ENCODE data around the gene HDGFL3. TPM values are rescaled to one million over a fixed set of nuclear protein-coding genes. Genes with fewer than 3 reads are reported as not detected.
A peak's percentile ranks its signal among the peaks of the same experiment; 100 is the strongest.
"Not testable (repeated sequence)": the region's sequence is repeated elsewhere in the genome, so short reads cannot be mapped to it uniquely, and the experiment has no call there.

The HDGFL3 gene
- total RNA-seq, 2 donors from 2014 or later = 10.9 to 26.3 TPM

- H3K27ac Mint-ChIP-seq = no peak overlapping the region
- peaks cover 4 to 7% of the 10 kb centered on the region in 2 donors for H3K36me3 Mint-ChIP-seq
These were observed 4.1 kb downstream of the HDGFL3 start for GRCh38 chr15:83203543-83203942.

DNA sequence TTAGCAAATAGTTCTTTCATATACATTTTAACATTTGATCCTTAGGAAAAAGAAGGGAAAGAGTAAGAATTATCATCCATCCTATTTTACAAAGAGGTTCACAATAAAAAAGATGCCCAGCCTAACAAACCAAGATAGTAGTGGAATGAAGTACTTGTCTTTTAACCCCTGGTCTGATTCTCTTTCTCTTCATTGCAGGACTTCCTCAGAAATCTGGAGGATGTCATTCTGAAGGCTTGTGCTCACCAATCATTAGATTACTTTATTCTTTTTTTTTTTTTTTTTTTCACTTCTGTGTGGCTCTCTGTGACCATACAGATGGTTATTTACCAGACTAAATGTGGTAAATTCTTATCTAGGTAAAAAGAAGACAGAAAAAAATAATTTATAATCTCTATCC lies 7.0 kb downstream of the HDGFL3 start:
- Mint-ChIP-seq H3K27ac (peak overlapping the region in 1 of 2 donors; percentile 87), H3K36me3 (no peaks in the 10 kb centered on the region), H3K9me3 (no peaks in the 10 kb centered on the region)
- DNase-seq (ENCODE audit: low spot score in 2 of 2) = no peak
- ATAC-seq = peak; percentile 11 to 33

More at GRCh38 chr15:83203543-83203942, 4.1 kb downstream of the HDGFL3 start:
- ATAC-seq (no peak), DNase-seq (ENCODE audit: low spot score in 2 of 2) (no peak)
- no peaks in the 10 kb centered on the region for H3K9me3 Mint-ChIP-seq

DNA sequence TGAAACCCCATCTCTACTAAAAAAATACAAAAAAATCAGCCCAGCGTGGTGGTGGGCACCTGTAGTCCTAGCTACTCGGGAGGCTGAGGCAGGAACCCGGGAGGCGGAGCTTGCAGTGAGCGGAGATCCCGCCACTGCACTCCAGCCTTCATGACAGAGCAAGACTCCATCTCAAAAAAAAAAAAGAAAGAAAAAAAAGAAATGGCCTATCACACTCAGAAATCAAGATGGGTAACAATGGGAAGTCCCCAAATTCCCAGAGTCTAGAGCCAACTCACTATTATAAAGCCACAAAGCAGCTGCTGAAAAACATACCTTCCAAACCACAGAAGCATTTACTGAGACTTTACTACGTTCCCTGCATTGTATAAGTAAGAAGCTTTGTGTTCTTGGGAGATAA lies 7.5 kb downstream of the HDGFL3 start:
- DNase-seq (ENCODE audit: low spot score in 2 of 2) (peak in 1 of 2 donors; percentile 57), ATAC-seq (peak; percentile 53 to 80)
- Mint-ChIP-seq H3K27ac (peak overlapping the region in 1 of 2 donors; percentile 87), H3K36me3 (no peaks in the 10 kb centered on the region), H3K9me3 (no peaks in the 10 kb centered on the region)

- H3K36me3 Mint-ChIP-seq = no peaks in the 10 kb centered on the region
- H3K9me3 Mint-ChIP-seq = no peaks in the 10 kb centered on the region
- ATAC-seq = peak; percentile 89 to 96
- H3K27ac Mint-ChIP-seq = peak overlapping the region in 1 of 2 donors; percentile 87
- DNase-seq (ENCODE audit: low spot score in 2 of 2) = no peak
These were observed 8.3 kb downstream of the HDGFL3 start for GRCh38 chr15:83199288-83199687.

- ATAC-seq = no peak
- Mint-ChIP-seq H3K36me3 (no peaks in the 10 kb centered on the region), H3K9me3 (no peaks in the 10 kb centered on the region), H3K27ac (no peak overlapping the region)
- no peak for DNase-seq (ENCODE audit: low spot score in 2 of 2)
These were observed 9.1 kb downstream of the HDGFL3 start for GRCh38 chr15:83198476-83198875.

- Mint-ChIP-seq H3K27ac (no peak overlapping the region), H3K9me3 (no peaks in the 10 kb centered on the region), H3K36me3 (peaks cover 0 to 5% of the 10 kb centered on the region in 2 donors)
- DNase-seq (ENCODE audit: low spot score in 2 of 2) (no peak), ATAC-seq (no peak)
These were observed 13.1 kb downstream of the HDGFL3 start for GRCh38 chr15:83194528-83194927.

DNA sequence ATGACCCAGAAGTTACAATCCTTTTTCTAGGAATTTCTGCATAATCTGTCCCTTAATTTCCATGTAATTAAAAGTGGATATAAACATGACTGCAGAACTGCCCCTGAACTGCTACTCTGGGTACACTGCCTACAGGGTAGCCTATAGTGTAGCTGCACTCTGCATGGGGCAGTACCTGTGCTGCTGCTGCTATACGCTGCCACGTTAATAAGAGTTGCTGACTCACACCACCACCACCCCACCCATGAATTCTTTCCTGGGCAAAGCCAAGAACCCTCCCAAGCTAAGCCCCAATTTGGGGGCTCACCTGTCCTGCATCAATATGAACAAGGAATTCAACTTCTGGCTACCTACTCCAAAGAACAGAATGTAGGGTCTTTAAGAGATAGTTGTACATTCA lies 13.9 kb downstream of the HDGFL3 start:
- no peak overlapping the region for H3K27ac Mint-ChIP-seq
- H3K36me3 Mint-ChIP-seq = peaks cover 0 to 5% of the 10 kb centered on the region in 2 donors
- ATAC-seq = no peak
- no peak for DNase-seq (ENCODE audit: low spot score in 2 of 2)
- H3K9me3 Mint-ChIP-seq = no peaks in the 10 kb centered on the region

- peaks cover 0 to 5% of the 10 kb centered on the region in 2 donors for H3K36me3 Mint-ChIP-seq
- no peaks in the 10 kb centered on the region for H3K9me3 Mint-ChIP-seq
- DNase-seq (ENCODE audit: low spot score in 2 of 2) = no peak
- ATAC-seq = no peak
- no peak overlapping the region for H3K27ac Mint-ChIP-seq
These were observed 14.9 kb downstream of the HDGFL3 start for GRCh38 chr15:83192742-83193141.

- ATAC-seq (no peak), DNase-seq (ENCODE audit: low spot score in 2 of 2) (no peak)
- Mint-ChIP-seq H3K9me3 (no peaks in the 10 kb centered on the region), H3K36me3 (peaks cover 0 to 5% of the 10 kb centered on the region in 2 donors), H3K27ac (no peak overlapping the region)
These were observed 17.2 kb downstream of the HDGFL3 start for GRCh38 chr15:83190450-83190849.

- no peak overlapping the region for H3K27ac Mint-ChIP-seq
- no peaks in the 10 kb centered on the region for H3K9me3 Mint-ChIP-seq
- DNase-seq (ENCODE audit: low spot score in 2 of 2) (no peak), ATAC-seq (no peak)
- H3K36me3 Mint-ChIP-seq = no peaks in the 10 kb centered on the region
These were observed 22.1 kb downstream of the HDGFL3 start for GRCh38 chr15:83185561-83185960.

DNA sequence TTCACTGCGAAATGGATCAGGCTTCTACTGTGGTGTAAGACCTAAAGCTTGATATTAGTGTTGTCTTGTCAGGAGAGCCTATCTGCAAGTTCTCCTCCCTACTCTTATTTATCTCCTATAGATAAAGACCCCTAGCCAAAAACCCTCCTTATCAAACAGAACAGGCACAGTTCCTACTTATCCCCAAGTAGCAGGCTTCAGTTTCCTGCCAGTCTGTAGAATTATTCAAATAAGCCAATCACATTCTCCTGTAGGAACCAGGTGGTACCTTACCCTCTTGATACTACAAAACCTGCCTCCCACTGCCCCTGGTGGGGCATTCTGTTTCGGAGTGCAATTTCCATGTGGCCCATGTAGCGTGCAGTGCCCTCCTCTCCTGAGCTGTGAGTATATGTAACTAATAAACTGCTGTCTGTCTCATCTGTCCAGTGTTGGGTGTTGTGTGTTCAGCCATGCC lies 28.7 kb downstream of the HDGFL3 start:
- no peak overlapping the region for H3K27ac Mint-ChIP-seq
- ATAC-seq = no peak
- no peaks in the 10 kb centered on the region for H3K36me3 Mint-ChIP-seq
- no peak for DNase-seq (ENCODE audit: low spot score in 2 of 2)
- no peaks in the 10 kb centered on the region for H3K9me3 Mint-ChIP-seq

DNA sequence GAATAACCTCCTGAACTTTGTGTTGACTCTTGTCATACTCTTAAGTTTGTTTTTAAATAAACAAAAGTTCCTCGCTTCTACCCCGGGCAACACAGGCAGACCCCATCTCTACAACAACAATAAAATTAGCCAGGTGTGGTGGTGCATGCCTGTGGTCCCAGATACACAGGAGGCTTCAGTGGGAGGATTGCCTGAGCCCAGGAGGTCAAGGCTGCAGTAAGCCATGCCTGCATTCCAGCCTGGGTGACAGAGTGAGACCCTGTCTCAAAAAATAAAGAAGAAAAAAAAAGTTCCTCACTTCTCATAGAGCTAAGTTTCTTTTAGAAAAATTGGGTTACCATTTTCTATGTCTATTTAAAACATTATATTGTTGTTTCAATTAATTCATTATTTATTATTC lies 29.2 kb downstream of the HDGFL3 start:
- DNase-seq (ENCODE audit: low spot score in 2 of 2) (no peak), ATAC-seq (no peak)
- no peaks in the 10 kb centered on the region for H3K9me3 Mint-ChIP-seq
- H3K27ac Mint-ChIP-seq = no peak overlapping the region
- H3K36me3 Mint-ChIP-seq = no peaks in the 10 kb centered on the region

DNA sequence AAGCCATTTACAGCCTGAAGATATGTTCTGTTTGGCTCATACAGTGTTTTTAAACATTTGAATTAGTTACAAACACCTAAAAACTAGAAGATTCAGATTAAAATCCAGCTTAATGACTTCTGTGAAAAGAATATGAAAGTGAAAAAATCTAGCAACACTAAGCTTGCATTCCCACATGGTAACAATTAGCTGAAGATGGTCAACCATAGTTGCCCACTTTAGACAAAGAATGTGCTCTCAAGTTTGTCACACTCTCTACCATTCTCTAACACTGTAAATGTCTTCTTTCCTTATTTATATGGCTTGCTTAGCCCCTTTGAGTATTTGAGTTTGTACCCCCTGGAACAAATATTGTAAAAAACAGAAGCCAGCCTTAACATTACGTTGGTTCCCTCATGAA lies 32.7 kb downstream of the HDGFL3 start:
- H3K27ac Mint-ChIP-seq = no peak overlapping the region
- DNase-seq (ENCODE audit: low spot score in 2 of 2) (no peak), ATAC-seq (no peak)
- H3K9me3 Mint-ChIP-seq = no peaks in the 10 kb centered on the region
- no peaks in the 10 kb centered on the region for H3K36me3 Mint-ChIP-seq

DNA sequence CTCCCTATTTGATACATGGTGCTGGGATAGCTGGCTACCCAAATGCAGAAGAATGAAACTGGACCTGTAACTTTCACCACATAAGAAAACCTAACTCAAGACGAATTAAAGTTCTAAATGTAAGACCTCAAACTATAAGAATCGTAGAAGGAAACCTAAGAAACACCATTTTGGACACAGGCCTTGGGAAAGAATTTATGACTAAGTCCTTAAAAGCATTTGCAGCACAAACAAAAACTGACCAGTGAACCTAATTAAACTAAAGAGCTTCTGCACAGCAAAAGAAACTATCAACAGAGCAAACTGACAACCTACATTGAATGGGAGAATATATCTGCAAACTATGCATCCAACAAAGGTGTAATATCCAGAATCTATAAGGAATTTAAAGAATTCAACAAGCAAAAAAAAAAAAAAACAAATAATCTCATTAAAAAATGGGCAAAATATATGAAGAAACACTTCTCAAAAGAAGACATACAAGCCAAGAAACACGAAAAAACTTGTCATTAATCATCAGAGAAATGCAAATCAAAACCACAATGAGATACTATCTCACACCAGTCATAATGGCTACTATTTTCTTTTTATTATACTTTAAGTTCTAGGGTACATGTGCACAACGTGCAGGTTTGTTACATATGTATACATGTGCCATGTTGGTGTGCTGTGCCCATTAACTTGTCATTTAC lies 37.0 kb downstream of the HDGFL3 start:
- Mint-ChIP-seq H3K9me3 (peaks cover 12 to 15% of the 10 kb centered on the region in 2 donors), H3K36me3 (peaks cover 23 to 26% of the 10 kb centered on the region in 2 donors), H3K27ac (no peak overlapping the region)
- ATAC-seq = no peak
- DNase-seq (ENCODE audit: low spot score in 2 of 2) = no peak

GRCh38 chr15:83169576-83169975 lies 38.0 kb downstream of the HDGFL3 start:
- DNase-seq (ENCODE audit: low spot score in 2 of 2); H3K27ac Mint-ChIP-seq; ATAC-seq: not testable (repeated sequence)
- Mint-ChIP-seq H3K9me3 (peaks cover 12 to 15% of the 10 kb centered on the region in 2 donors), H3K36me3 (peaks cover 26 to 30% of the 10 kb centered on the region in 2 donors)

GRCh38 chr15:83166830-83167229 lies 40.8 kb downstream of the HDGFL3 start:
- Mint-ChIP-seq H3K9me3 (peaks cover 12 to 15% of the 10 kb centered on the region in 2 donors), H3K27ac (no peak overlapping the region), H3K36me3 (peaks cover 30 to 31% of the 10 kb centered on the region in 2 donors)
- DNase-seq (ENCODE audit: low spot score in 2 of 2) (no peak), ATAC-seq (no peak)

DNA sequence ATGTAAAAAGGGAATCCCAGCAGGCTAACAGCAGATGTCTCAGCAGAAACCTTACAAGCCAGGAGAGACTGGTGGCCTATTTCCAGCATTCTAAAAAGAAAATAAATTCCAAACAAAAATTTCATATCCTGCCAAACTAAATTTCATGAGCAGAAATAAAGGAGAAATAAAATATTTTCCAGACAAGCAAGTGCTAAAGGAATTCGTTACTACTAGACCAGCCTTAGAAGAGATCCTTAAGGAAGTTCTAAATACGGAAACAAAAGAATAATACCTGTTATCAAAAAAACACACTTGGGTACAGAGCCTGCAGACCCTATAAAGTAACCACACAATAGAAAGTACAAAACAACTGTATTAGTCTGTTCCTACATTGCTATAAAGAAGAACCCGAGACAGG lies 41.4 kb downstream of the HDGFL3 start:
- H3K36me3 Mint-ChIP-seq = peaks cover 30 to 31% of the 10 kb centered on the region in 2 donors
- ATAC-seq (no peak), DNase-seq (ENCODE audit: low spot score in 2 of 2) (no peak)
- H3K9me3 Mint-ChIP-seq = peaks cover 12 to 15% of the 10 kb centered on the region in 2 donors
- no peak overlapping the region for H3K27ac Mint-ChIP-seq

DNA sequence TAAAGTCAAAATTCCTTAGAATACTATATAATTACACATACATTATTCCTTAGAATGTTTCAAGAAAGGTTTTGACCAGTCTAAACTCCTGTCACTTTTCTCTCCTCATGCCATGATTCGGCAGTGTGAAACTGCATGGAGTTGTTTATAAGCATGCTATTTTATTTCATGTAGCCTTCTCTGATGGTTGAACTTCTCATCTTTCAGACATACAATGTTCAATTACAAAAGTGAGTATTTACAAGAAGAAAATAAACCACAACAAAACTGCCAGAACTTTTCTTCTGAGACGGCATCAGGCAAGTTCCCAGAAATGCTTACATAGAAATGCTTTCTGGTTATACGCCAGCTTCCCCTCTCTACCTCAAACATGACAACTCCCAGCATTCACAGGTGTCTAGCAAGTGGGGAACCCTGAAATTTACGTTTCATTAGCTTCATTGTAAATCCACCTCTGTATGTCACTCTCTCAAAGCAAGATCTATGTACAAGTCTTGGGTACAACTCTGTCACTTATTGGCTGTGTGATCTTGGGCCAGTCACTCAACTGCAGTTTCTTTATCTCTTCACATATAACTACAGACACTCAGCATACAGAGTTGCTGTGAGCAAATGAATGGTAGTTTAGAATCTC lies 42.7 kb downstream of the HDGFL3 start:
- DNase-seq (ENCODE audit: low spot score in 2 of 2) (no peak), ATAC-seq (peak; percentile 64 to 88)
- H3K27ac Mint-ChIP-seq = peak overlapping the region; percentile 13 to 75
- H3K36me3 Mint-ChIP-seq = peaks cover 30 to 31% of the 10 kb centered on the region in 2 donors
- peaks cover 12 to 15% of the 10 kb centered on the region in 2 donors for H3K9me3 Mint-ChIP-seq
